ENCODE data around the gene ETFRF1.

The ETFRF1 gene

GRCh38 chr12:25162866-25163265, 32.2 kb upstream of the ETFRF1 start:
- TF ChIP-seq CTCF (conservative IDR thresholded peaks at IDR 0.05; ENCODE audit: low read length) = no peak
- DNase-seq (ENCODE audit: low read depth) = no peak
- no peak overlapping the region for H3K4me3 ChIP-seq (ENCODE audit: low read length)

- H3K4me3 ChIP-seq (ENCODE audit: low read length) = no peak overlapping the region
- TF ChIP-seq CTCF (conservative IDR thresholded peaks at IDR 0.05; ENCODE audit: low read length) = no peak
- DNase-seq (ENCODE audit: low read depth) = no peak
Measured at GRCh38 chr12:25182765-25183164, 12.3 kb upstream of the ETFRF1 start.

- DNase-seq (ENCODE audit: low read depth) = no peak
- H3K4me3 ChIP-seq (ENCODE audit: low read length) = no peak overlapping the region
- TF ChIP-seq CTCF (conservative IDR thresholded peaks at IDR 0.05; ENCODE audit: low read length) = no peak
Measured at GRCh38 chr12:25184132-25184531, 10.9 kb upstream of the ETFRF1 start.

- no peak overlapping the region for H3K4me3 ChIP-seq (ENCODE audit: low read length)
- DNase-seq (ENCODE audit: low read depth) = no peak
- TF ChIP-seq CTCF (conservative IDR thresholded peaks at IDR 0.05; ENCODE audit: low read length) = no peak
Measured at GRCh38 chr12:25186038-25186787, 8.8 kb upstream of the ETFRF1 start.

- no peak overlapping the region for H3K4me3 ChIP-seq (ENCODE audit: low read length)
- no peak for TF ChIP-seq CTCF (conservative IDR thresholded peaks at IDR 0.05; ENCODE audit: low read length)
- DNase-seq (ENCODE audit: low read depth) = no peak
Measured at GRCh38 chr12:25186788-25187402, 8.1 kb upstream of the ETFRF1 start.

- no peak for TF ChIP-seq CTCF (conservative IDR thresholded peaks at IDR 0.05; ENCODE audit: low read length)
- no peak overlapping the region for H3K4me3 ChIP-seq (ENCODE audit: low read length)
- peak; percentile 92 for DNase-seq (ENCODE audit: low read depth)
Measured at GRCh38 chr12:25187781-25188180, 7.3 kb upstream of the ETFRF1 start.

- H3K4me3 ChIP-seq (ENCODE audit: low read length) = no peak overlapping the region
- DNase-seq (ENCODE audit: low read depth) = no peak
- TF ChIP-seq CTCF (conservative IDR thresholded peaks at IDR 0.05; ENCODE audit: low read length) = no peak
Measured at GRCh38 chr12:25189656-25190055, 5.4 kb upstream of the ETFRF1 start.
